IPS-18a (cell line): ENCODE results near the gene TRPC4AP.
A peak's percentile ranks its signal among the peaks of the same experiment; 100 is the strongest.

Experiments used
- H3K27ac ChIP-seq: one replicate; pipeline ENCODE4 v1.5.1; 2013; ENCODE audit warnings: low read length
- H3K27me3 ChIP-seq: one replicate; pipeline ENCODE4 v1.6.1; 2013; ENCODE audit warnings: mild to moderate bottlenecking, low read length; ENCODE audit not compliant: control insufficient read depth, insufficient read depth
- H3K36me3 ChIP-seq: one replicate; pipeline ENCODE4 v1.6.1; 2013; ENCODE audit warnings: low read depth, low read length; ENCODE audit not compliant: control insufficient read depth
- H3K4me1 ChIP-seq: one replicate; pipeline ENCODE4 v1.6.1; 2013; ENCODE audit warnings: low read depth, low read length; ENCODE audit not compliant: control insufficient read depth
- H3K4me3 ChIP-seq: one replicate; pipeline ENCODE4 v1.5.1; 2013; ENCODE audit warnings: low read length
- H3K9ac ChIP-seq: one replicate; pipeline ENCODE4 v1.6.1; 2013; ENCODE audit warnings: mild to moderate bottlenecking, low read length, moderate library complexity
- H3K9me3 ChIP-seq: one replicate; pipeline ENCODE4 v1.6.1; 2013; ENCODE audit warnings: low read depth, low read length; ENCODE audit not compliant: control insufficient read depth

Gene TRPC4AP

GRCh38 chr20:35092524-35093266 is at the start of gene TRPC4AP:
TSS of gene TRPC4AP (minus strand) at chr20:35092807. CDS start at chr20:35092781, 26 bp downstream.
- Histone ChIP-seq H3K36me3 (no peaks in the 10 kb centered on the region), H3K4me1 (peaks cover 13% of the 10 kb centered on the region), H3K27me3 (no peaks in the 10 kb centered on the region), H3K4me3 (peak within 1 kb of the TSS; percentile 90), H3K9ac (peak within 1 kb of the TSS; percentile 59), H3K9me3 (no peaks in the 10 kb centered on the region), H3K27ac (no peak within 1 kb of the TSS)

- no peak overlapping the region for H3K27ac ChIP-seq
- H3K4me3 ChIP-seq = no peak overlapping the region
- H3K9me3 ChIP-seq = no peaks in the 10 kb centered on the region
- peaks cover 32% of the 10 kb centered on the region for H3K36me3 ChIP-seq
- H3K27me3 ChIP-seq = no peaks in the 10 kb centered on the region
- H3K4me1 ChIP-seq = no peaks in the 10 kb centered on the region
- no peak overlapping the region for H3K9ac ChIP-seq
Observed at GRCh38 chr20:35135867-35136586, 43.4 kb upstream of the TRPC4AP start.

DNA sequence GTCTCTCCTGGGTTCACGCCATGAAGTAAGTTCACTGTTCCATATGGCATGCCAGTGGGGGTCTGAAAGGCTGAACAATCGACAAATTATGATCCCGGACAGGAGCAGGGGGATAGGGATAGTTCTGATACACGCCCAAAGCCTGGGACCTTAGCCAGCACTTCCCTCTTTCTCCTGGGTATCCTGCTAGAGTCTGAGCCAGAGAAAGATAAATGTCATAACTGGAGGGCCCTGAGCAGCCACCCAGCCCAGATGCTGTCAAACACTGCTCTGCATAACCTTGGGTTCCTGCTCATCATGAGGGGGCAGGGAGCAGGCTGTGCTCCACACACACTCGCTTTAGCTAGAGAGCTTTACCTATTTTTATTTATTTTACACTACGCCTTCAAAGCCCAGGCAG is 42.3 kb upstream of the TRPC4AP start:
- Histone ChIP-seq H3K9ac (no peak overlapping the region), H3K27me3 (no peaks in the 10 kb centered on the region)

GRCh38 chr20:35134472-35134871 is 41.9 kb upstream of the TRPC4AP start:
- no peaks in the 10 kb centered on the region for H3K27me3 ChIP-seq
- H3K27ac ChIP-seq = no peak overlapping the region
- H3K4me1 ChIP-seq = no peaks in the 10 kb centered on the region
- H3K36me3 ChIP-seq = peaks cover 38% of the 10 kb centered on the region
- H3K9me3 ChIP-seq = no peaks in the 10 kb centered on the region
- no peak overlapping the region for H3K9ac ChIP-seq
- no peak overlapping the region for H3K4me3 ChIP-seq

More for the DNA sequence above, 42.3 kb upstream of the TRPC4AP start:
- no peak overlapping the region for H3K27ac ChIP-seq
- no peaks in the 10 kb centered on the region for H3K9me3 ChIP-seq
- H3K36me3 ChIP-seq = peaks cover 34% of the 10 kb centered on the region
- no peaks in the 10 kb centered on the region for H3K4me1 ChIP-seq
- no peak overlapping the region for H3K4me3 ChIP-seq

GRCh38 chr20:35133735-35134134 is 41.1 kb upstream of the TRPC4AP start:
- Histone ChIP-seq H3K9ac (no peak overlapping the region), H3K4me1 (no peaks in the 10 kb centered on the region), H3K9me3 (no peaks in the 10 kb centered on the region), H3K36me3 (peaks cover 38% of the 10 kb centered on the region), H3K27ac (no peak overlapping the region), H3K4me3 (no peak overlapping the region), H3K27me3 (no peaks in the 10 kb centered on the region)

DNA sequence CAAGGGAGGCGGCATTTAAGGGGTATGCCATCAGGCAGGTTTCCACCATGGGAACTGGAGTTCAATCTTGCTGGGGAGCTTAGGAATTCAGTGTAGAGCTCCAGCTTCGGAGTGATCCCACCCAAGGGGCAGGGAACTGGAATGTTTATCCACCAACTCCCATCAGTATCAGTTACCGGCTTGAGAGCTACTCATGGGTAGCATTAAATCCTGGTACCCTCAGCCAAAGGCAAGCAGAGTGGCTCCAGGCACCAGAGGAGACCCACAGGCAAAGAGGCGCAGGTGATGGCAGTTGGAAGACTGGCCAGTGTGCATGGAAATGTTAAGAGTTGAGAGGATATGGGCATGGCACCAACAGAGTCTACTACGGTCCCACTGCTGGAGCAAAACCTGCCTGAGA is 40.4 kb upstream of the TRPC4AP start:
- Histone ChIP-seq H3K36me3 (peaks cover 35% of the 10 kb centered on the region), H3K27ac (no peak overlapping the region)

GRCh38 chr20:35131934-35132333 is 39.3 kb upstream of the TRPC4AP start:
- Histone ChIP-seq H3K36me3 (peaks cover 31% of the 10 kb centered on the region), H3K9me3 (no peaks in the 10 kb centered on the region), H3K27me3 (no peaks in the 10 kb centered on the region), H3K9ac (no peak overlapping the region), H3K27ac (no peak overlapping the region), H3K4me1 (no peaks in the 10 kb centered on the region), H3K4me3 (no peak overlapping the region)

More for the DNA sequence above, 40.4 kb upstream of the TRPC4AP start:
- Histone ChIP-seq H3K4me1 (no peaks in the 10 kb centered on the region), H3K27me3 (no peaks in the 10 kb centered on the region), H3K9ac (no peak overlapping the region), H3K9me3 (no peaks in the 10 kb centered on the region), H3K4me3 (no peak overlapping the region)

GRCh38 chr20:35129647-35130069 is 37.1 kb upstream of the TRPC4AP start:
- H3K4me1 ChIP-seq = no peaks in the 10 kb centered on the region
- no peak overlapping the region for H3K4me3 ChIP-seq
- no peaks in the 10 kb centered on the region for H3K27me3 ChIP-seq
- no peak overlapping the region for H3K9ac ChIP-seq
- no peaks in the 10 kb centered on the region for H3K9me3 ChIP-seq
- peaks cover 31% of the 10 kb centered on the region for H3K36me3 ChIP-seq
- no peak overlapping the region for H3K27ac ChIP-seq

DNA sequence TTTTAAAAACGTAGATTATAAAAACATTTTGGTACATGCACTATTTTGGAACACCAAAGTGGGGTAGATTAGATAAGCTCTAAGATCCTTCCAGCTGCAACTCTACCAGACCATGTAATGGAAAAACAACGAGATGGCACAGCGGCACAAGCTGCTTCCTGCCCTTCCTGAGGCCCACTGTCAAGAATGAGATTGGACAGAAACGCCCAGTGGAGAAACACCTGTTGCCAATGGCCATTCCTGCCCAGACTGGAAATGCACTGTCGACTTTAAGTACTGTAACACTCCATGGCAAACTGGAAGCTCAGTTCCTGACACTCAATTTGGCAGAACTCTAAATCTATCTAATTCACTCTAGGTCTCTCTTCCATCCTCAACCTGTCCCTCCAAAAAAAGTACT is 33.1 kb upstream of the TRPC4AP start:
- Histone ChIP-seq H3K9ac (no peak overlapping the region), H3K27me3 (no peaks in the 10 kb centered on the region), H3K9me3 (no peaks in the 10 kb centered on the region), H3K4me3 (no peak overlapping the region), H3K36me3 (peaks cover 30% of the 10 kb centered on the region), H3K27ac (no peak overlapping the region), H3K4me1 (no peaks in the 10 kb centered on the region)

GRCh38 chr20:35122756-35123405 is 30.3 kb upstream of the TRPC4AP start:
- Histone ChIP-seq H3K4me1 (no peaks in the 10 kb centered on the region), H3K4me3 (no peak overlapping the region), H3K27ac (no peak overlapping the region), H3K9me3 (no peaks in the 10 kb centered on the region), H3K27me3 (no peaks in the 10 kb centered on the region), H3K36me3 (peaks cover 26% of the 10 kb centered on the region), H3K9ac (no peak overlapping the region)

DNA sequence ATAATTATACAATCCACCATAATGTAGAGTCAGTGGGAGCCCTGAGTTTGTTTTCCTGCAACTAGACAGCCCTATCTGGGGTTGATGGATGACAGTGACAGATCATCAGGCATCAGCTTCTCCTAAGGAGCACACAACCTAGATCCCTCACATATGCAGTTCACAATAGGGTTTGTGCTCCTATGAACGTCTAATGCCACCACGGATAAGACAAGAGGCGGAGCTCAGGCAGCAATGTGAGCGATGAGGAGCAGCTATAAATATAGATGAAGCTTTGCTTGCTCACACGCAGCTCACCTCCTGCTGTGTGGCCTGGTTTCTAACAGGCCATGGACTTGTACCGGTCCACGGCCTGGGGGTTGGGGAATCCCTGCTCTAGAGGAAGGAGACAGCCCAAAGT is 28.6 kb upstream of the TRPC4AP start:
- Histone ChIP-seq H3K4me3 (no peak overlapping the region), H3K9me3 (no peaks in the 10 kb centered on the region), H3K4me1 (no peaks in the 10 kb centered on the region), H3K27ac (no peak overlapping the region), H3K9ac (no peak overlapping the region), H3K27me3 (no peaks in the 10 kb centered on the region), H3K36me3 (peaks cover 21% of the 10 kb centered on the region)
